GM18867 (cell line): ENCODE results near the gene ZNF451.

ENCODE experiments used
- ATAC-seq: cut with Tn5 transposase; IDR thresholded peaks from one replicate; pipeline ENCODE4 v1.9.1; 2021; ENCODE audit warnings: mild to moderate bottlenecking, moderate library complexity; ENCODE audit not compliant: unreplicated experiment

Gene ZNF451

DNA sequence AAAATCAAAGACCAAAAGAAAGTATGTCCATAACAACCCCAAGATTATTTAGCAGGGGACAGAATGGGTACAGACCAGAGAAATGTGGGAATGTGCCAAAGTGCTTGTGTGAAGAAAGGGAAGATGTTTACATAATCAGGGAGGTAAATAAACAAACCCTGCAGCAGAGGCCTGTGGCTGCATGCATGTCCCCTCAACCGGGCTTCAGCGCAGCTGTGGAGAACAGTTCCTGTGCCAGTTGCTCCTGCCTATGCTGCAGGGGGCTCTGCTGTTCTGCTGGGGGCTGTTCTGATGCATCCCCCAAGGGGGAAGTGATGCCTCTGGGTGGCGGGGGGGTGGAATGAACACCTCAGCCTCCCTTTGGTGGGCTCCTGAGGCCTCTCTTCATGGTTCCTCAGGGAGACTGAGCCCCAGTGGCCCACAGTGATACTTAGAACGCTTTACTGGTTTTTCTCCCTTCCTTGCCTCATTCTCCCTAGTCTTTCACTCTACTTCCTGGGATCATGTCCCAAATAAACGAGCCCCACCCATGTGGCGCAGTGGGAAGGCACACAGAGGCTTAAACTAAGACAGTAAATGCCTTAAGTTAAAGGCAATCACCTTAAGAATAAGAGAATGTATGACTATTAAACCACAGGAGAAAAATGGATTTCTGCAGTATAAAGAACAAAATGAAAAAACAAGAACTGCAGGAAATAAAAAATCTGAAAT is 109.1 kb downstream of the ZNF451 start:
- no peak for ATAC-seq

DNA sequence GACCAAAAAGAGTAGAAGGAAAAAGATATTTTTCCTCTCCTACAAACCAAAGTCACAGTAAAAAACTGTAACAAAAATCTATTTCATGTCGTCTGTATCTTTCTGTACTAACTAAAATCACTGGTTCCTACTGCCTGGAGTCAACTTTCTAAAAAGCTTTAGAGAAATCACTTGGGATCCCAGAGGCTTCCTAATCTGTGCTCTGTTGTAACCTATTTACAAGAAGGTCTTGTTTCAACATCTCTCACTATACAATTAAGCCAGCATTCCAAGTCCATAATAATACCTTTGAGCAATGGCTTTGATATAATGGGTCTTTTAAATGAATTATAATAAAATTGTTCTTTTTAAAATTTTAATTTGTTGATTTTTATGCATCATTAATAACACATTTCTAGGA is 111.7 kb downstream of the ZNF451 start:
- no peak for ATAC-seq

- ATAC-seq = no peak
Observed at GRCh38 chr6:57205550-57206328, 115.8 kb downstream of the ZNF451 start.

DNA sequence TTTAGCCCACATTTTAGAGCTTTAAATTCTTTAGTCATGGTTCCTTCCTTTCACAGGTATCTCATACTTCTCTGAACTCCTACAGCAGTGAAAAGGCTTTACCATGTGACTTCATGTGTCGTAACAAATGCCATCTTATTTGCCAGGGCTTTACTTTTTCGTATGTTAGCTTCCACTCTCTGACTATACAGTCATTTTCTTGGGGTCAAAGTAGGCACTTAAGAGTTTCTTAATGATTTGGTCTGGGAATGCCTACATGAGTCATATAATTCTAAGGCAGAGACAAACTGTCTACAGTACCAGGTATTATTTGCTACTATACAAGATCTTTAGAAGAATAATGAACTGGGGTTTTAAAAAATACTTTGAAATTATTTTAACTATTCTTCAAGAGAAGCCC is 117.2 kb downstream of the ZNF451 start:
- ATAC-seq = no peak

DNA sequence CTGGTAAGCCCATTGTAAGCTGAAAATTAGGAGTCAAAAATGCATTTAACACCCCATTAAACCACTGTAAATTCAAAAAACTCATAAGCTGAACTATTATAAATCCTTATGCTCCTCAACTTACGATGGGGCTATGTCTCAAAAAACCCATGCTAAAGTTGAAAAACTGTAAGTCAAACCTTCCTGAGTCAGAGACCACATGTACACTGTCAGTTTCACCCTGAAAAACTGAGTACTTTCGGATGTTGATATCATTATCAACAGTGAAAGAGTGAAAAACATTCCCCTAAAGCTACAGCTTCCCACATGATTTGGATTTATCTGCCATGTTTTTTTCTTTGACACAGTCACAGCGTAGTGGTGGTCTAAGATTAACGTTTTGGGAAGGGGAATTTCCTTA is 117.9 kb downstream of the ZNF451 start:
- ATAC-seq = no peak

GRCh38 chr6:57209030-57209429 is 119.0 kb downstream of the ZNF451 start:
- ATAC-seq = no peak

DNA sequence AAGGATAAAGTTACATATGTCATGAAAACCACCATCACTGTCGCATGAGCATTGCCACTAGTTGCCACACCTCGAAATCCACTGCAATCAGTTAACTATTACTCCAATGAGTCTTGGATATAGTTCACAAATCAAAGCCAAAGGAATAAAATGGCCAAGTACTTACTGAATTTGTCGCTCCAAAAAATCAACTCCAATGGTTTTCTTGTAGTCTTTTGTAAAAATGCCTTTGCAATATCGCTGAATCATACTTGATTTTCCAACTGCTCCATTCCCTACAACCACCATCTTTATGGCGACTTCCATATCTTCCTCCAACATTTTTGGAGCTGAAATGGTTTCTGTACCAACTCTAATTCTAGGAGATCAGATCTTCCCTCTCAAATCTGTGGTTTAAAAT is 120.1 kb downstream of the ZNF451 start:
- ATAC-seq = no peak

- no peak for ATAC-seq
Observed at GRCh38 chr6:57215260-57215659, 125.3 kb downstream of the ZNF451 start.

DNA sequence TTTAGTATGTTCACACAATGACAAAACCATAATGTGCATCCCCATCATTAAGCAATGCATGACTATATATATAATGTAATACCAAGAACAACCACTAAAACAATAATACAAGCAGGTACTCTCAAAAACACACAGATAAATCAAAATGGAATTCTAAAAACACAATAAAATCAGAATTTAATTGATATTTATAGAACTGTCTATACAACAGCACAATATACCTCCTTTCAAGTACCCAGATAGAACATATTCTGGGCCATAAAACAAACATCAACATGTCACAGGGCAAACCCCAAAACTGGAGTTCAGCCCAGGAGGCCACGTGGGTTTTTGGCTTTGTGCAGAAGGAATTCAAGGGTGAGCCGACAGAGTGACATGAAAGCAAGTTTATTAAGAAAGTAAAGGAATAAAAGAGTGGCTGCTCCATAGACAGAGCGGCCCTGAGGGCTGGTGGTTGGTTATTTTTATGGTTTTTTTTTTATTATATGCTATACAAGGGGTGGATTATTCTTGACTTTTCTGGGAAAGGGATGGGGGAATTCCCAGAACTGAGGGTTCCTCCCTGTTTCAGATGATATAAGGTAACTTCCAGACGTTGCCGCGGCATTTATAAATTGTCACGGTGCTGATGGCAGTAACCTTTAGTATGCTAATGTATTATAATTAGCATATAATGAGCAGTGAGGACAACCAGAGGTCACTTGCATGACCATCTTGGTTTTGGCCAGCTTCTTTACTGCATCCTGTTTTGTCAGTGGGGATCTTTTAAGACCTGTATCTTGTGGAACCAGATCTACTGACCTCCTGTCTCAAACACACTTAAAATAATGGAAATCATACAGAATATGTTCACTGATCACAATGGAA is 126.5 kb downstream of the ZNF451 start:
- ATAC-seq = no peak

DNA sequence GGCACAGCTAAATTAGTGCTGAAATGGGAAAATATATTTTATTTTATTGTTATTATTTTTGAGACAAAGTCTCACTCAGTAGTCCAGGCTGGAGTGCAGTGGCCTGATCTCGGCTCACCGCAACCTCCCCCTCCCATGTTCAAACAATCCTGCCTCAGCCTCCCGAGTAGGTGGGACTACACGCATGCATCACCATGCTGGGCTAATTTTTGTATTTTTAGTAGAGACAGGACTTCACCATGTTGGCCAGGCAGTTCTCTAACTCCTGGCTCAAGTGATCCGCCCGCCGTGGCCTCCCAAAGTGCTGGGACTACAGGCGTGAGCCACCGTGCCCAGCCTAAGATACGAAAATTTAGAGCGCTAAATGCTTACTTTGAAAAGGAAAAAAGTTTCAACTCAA is 127.3 kb downstream of the ZNF451 start:
- ATAC-seq = no peak
